Adrenal gland (tissue), 12 donors: Measurements from ENCODE around the gene KRTAP10-2. TPM values are rescaled to one million over a fixed set of nuclear protein-coding genes. Genes with fewer than 3 reads are reported as not detected.

Experiments
- DNase-seq, 7 donors: peaks; one replicate each; pipeline ENCODE4 v3.0.0-alpha.2; 2019 to 2020
- H3K27ac ChIP-seq, 5 donors: fragments of 200-600 bp; sonication (generic) in 4 of 5; 1 replicate in 3 of 5; 2 replicates in 2 of 5; pipeline versions ENCODE4 v1.5.1 to v1.8.0; 2016 to 2020; ENCODE audit warnings: mild to moderate bottlenecking in 1 of 5
- H3K27me3 ChIP-seq: fragments of 200-600 bp; 2 replicates; pipeline ENCODE4 v1.8.0; 2021
- H3K36me3 ChIP-seq, 2 donors: fragments of 200-600 bp; replicated peaks in 1 of 2; 1 replicate in 1 of 2; 2 replicates in 1 of 2; pipeline versions ENCODE4 v1.5.1 to v1.8.0; 2018 to 2022
- H3K4me1 ChIP-seq, 2 donors: fragments of 200-600 bp; replicated peaks in 1 of 2; 1 replicate in 1 of 2; 2 replicates in 1 of 2; pipeline versions ENCODE4 v1.5.1 to v1.8.0; 2018 to 2021
- H3K4me3 ChIP-seq, 4 donors: fragments of 200-600 bp; sonication (generic) in 3 of 4; one replicate each; pipeline ENCODE4 v1.5.1; 2016 to 2018
- H3K9me3 ChIP-seq, 3 donors: fragments of 200-600 bp; sonication (generic) in 1 of 3; replicated peaks in 1 of 3; 1 replicate in 2 of 3; 2 replicates in 1 of 3; pipeline versions ENCODE4 v1.5.1 to v1.8.0; 2016 to 2021
- POLR2A ChIP-seq, 2 donors: fragments of 450-650 bp; IDR thresholded peaks; one replicate each; pipeline ENCODE4 v1.6.1; 2017; ENCODE audit warnings: antibody characterized with exemption in 2 of 2, mild to moderate bottlenecking in 2 of 2, moderate library complexity in 1 of 2
- WGBS, 4 donors: extraction: QIAGEN DNeasy Blood & Tissue Kit in 2 of 4; methylation state at CpG; one replicate each; pipeline versions ENCODE4 v1.1.5 to v1.1.7; 2013 to 2017; 5-methylcytosine and 5-hydroxymethylcytosine counted together
- intact Hi-C, 2 donors: fragments of 100-400 bp; cut with DNase I; formaldehyde crosslinking; loops; one replicate each; pipeline versions ENCODE4 v1.14.1 to v1.15.0; 2022 to 2023
- polyA plus RNA-seq, 3 donors: library from polyadenylated mRNA; stranded (reverse); fragments of 200-250 nt in 2 of 3; fragments of 350-450 nt in 1 of 3; fragmentation: Illumina TruSeq in 1 of 3; extraction: RNeasy Lipid Tissue Mini Kit (QIAGEN cat#74804) in 1 of 3; gene quantifications; one replicate each; pipeline ENCODE4 v1.2.3, GENCODE V29; 2013 to 2014
- total RNA-seq, 9 donors: library from RNA; depleted of rRNA in 4 of 9; stranded (reverse); fragments of >200 nt in 4 of 9; fragments of 120-200 nt in 1 of 9; fragmentation: NEBNext Ultra II Directional in 1 of 9; extraction: Animal tissue kit (Norgen Biotek cat#: 25700) in 1 of 9; gene quantifications; one replicate each; pipeline versions ENCODE4 v1.1.0 to v1.2.4, GENCODE V29; 2013 to 2023
- TF ChIP-seq, protein P1 (sequence below), 6 experiments: fragments of 450-650 bp in 4 of 6; fragments of 200-600 bp in 2 of 6; sonication (generic) in 1 of 6; IDR thresholded peaks; 1 replicate in 5 of 6; 2 replicates in 1 of 6; pipeline versions ENCODE4 v1.5.1 to v1.8.0; 2016 to 2021; ENCODE audit warnings: antibody characterized with exemption in 6 of 6, mild to moderate bottlenecking in 2 of 6, moderate library complexity in 1 of 6
- donor health status: healthy with polysubstance abuse.
- donor health status: Bipolar disorder and iron deficiency.
- donor health status: DM: yes; HTN: yes; CAD: no.
- donor health status: DM: no; HTN: no; CAD: no.
- donor health status: DM: no; HTN: no; CAD: no.
- donor health status: DM: yes; HTN: yes; CAD: no.

KRTAP10-2 gene
- total and polyA plus RNA-seq, 12 donors, result not detected

- no peak overlapping the region for H3K27ac ChIP-seq
- no peaks in the 10 kb centered on the region for H3K4me1 ChIP-seq
- no peaks in the 10 kb centered on the region for H3K36me3 ChIP-seq
- 66 to 79% (median 71%) methylated on average over 6 to 12 of the region's 12 CpGs for WGBS, 4 donors
- H3K4me3 ChIP-seq, result no peak overlapping the region
- H3K9me3 ChIP-seq, result no peaks in the 10 kb centered on the region
- H3K27me3 ChIP-seq, result peaks cover 8% of the 10 kb centered on the region
- peak in 1 of 7 donors; percentile 7 for DNase-seq
- intact Hi-C loops, result no loop called here
- TF ChIP-seq, protein P1, sequence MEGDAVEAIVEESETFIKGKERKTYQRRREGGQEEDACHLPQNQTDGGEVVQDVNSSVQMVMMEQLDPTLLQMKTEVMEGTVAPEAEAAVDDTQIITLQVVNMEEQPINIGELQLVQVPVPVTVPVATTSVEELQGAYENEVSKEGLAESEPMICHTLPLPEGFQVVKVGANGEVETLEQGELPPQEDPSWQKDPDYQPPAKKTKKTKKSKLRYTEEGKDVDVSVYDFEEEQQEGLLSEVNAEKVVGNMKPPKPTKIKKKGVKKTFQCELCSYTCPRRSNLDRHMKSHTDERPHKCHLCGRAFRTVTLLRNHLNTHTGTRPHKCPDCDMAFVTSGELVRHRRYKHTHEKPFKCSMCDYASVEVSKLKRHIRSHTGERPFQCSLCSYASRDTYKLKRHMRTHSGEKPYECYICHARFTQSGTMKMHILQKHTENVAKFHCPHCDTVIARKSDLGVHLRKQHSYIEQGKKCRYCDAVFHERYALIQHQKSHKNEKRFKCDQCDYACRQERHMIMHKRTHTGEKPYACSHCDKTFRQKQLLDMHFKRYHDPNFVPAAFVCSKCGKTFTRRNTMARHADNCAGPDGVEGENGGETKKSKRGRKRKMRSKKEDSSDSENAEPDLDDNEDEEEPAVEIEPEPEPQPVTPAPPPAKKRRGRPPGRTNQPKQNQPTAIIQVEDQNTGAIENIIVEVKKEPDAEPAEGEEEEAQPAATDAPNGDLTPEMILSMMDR (IDR thresholded peaks at IDR 0.05), result peak in 1 of 6 experiments; percentile 7
- no peak for TF ChIP-seq POLR2A (IDR thresholded peaks at IDR 0.05)
These were observed 41.8 kb downstream of the KRTAP10-2 start for GRCh38 chr21:44509539-44509938.

GRCh38 chr21:44508711-44509445, 42.4 kb downstream of the KRTAP10-2 start:
- intact Hi-C loops, result no loop called here
- TF ChIP-seq POLR2A (IDR thresholded peaks at IDR 0.05), result no peak
- TF ChIP-seq, protein P1 (IDR thresholded peaks at IDR 0.05), result no peak
- Histone ChIP-seq H3K4me1 (no peaks in the 10 kb centered on the region), H3K4me3 (no peak overlapping the region), H3K36me3 (no peaks in the 10 kb centered on the region), H3K9me3 (no peaks in the 10 kb centered on the region), H3K27ac (no peak overlapping the region), H3K27me3 (peaks cover 8% of the 10 kb centered on the region)
- 80 to 85% (median 82%) methylated on average over 15 to 30 of the region's 30 CpGs for WGBS, 4 donors
- no peak for DNase-seq

- Histone ChIP-seq H3K27me3 (peaks cover 8% of the 10 kb centered on the region), H3K27ac (no peak overlapping the region), H3K9me3 (no peaks in the 10 kb centered on the region), H3K36me3 (no peaks in the 10 kb centered on the region), H3K4me3 (no peak overlapping the region), H3K4me1 (no peaks in the 10 kb centered on the region)
- 70 to 83% (median 79%) methylated on average over 8 to 9 of the region's 9 CpGs for WGBS, 4 donors
- intact Hi-C loops, result no loop called here
- TF ChIP-seq, protein P1 (IDR thresholded peaks at IDR 0.05), result no peak
- TF ChIP-seq POLR2A (IDR thresholded peaks at IDR 0.05), result no peak
- no peak for DNase-seq
These were observed 42.9 kb downstream of the KRTAP10-2 start for GRCh38 chr21:44508426-44508710.

- Histone ChIP-seq H3K4me1 (no peaks in the 10 kb centered on the region), H3K4me3 (no peak overlapping the region), H3K9me3 (no peaks in the 10 kb centered on the region), H3K36me3 (no peaks in the 10 kb centered on the region), H3K27ac (no peak overlapping the region), H3K27me3 (peaks cover 8% of the 10 kb centered on the region)
- WGBS, 4 donors, result 80 to 88% (median 84%) methylated on average over 25 to 26 of the region's 26 CpGs
- DNase-seq, result no peak
- intact Hi-C loops, result no loop called here
- TF ChIP-seq, protein P1 (IDR thresholded peaks at IDR 0.05), result no peak
- TF ChIP-seq POLR2A (IDR thresholded peaks at IDR 0.05), result no peak
These were observed 43.5 kb downstream of the KRTAP10-2 start for GRCh38 chr21:44507673-44508425.
